ENCODE data around the gene VGLL4.

DNA sequence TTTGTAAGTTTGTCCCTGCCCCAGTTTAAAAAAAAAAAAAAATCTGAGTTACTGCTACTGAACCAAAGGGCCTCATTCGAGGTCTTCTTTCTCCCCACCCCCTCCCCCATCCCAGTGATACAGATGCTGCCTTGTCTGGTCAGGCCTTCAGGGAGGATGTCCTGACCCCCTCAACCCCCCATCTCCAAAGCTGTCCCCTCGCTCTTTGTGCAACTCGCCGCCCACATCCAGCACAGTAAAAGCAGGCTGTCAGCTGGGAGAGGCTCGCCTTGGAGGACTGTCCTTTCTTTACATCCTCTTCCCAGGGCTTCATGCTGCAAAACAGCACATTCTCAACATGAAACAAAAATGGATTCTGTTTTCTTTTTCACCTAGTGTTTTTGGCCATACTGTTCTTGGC lies 133.4 kb downstream of the VGLL4 start:
- no peak for TF ChIP-seq GATA3 (IDR thresholded peaks at IDR 0.05; ENCODE audit: low read depth, low read length)
- TF ChIP-seq GATA2 (IDR thresholded peaks at IDR 0.05; ENCODE audit: low read depth, low read length): no peak
